GM19240 (cell line): Measurements from ENCODE around the gene TESK2.
"Not testable (repeated sequence)": the region's sequence is repeated elsewhere in the genome, so short reads cannot be mapped to it uniquely, and the experiment has no call there.

ENCODE experiments used
- DNase-seq: peaks from one replicate; pipeline ENCODE4 v3.0.0; 2011; ENCODE audit warnings: low spot score; ENCODE audit not compliant: insufficient read length

The TESK2 gene

DNA sequence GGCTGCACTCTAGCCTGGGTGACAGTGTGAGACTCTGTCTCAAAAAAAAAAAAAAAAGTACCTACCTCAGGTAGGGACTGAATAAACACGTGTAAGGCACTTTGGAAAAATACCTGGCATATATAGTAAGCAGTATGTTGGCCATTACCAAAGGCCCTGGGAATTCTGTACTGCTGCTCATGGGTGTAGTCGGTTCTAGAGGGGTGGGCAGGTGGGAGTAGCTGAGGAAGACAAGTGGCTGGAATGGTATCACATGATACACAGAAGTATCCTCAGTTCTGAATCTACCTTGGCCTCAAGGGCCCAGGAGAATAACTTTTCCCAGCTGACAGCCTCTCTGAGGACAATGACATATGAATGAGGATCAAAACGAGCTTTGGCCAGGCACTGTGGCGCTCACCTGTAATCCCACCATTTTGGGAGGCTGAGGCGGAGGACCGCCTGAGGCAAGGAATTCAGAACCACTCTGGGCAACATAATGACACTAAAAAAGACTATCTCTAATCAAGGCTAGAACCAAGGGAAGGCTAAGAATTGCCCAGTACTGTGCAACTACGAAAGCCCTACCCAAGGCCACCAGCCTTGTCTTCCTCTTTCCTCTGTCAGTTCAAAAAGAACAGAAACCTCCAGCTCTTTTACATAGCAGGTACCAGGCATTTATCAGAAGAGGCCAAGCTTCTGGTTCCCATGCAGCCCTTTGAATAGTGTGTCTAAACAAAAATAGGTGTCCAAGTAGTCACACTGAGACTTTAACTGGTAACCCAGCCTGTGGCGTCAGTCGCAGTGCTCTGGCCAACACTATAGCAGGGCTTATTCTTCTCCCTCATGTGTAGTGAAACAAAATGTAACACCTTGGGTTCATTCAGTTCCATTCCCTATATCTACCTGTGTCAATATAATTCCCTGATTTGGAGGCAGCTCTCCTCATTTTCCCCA is 19.3 kb upstream of the TESK2 start:
- DNase-seq, result no peak

DNA sequence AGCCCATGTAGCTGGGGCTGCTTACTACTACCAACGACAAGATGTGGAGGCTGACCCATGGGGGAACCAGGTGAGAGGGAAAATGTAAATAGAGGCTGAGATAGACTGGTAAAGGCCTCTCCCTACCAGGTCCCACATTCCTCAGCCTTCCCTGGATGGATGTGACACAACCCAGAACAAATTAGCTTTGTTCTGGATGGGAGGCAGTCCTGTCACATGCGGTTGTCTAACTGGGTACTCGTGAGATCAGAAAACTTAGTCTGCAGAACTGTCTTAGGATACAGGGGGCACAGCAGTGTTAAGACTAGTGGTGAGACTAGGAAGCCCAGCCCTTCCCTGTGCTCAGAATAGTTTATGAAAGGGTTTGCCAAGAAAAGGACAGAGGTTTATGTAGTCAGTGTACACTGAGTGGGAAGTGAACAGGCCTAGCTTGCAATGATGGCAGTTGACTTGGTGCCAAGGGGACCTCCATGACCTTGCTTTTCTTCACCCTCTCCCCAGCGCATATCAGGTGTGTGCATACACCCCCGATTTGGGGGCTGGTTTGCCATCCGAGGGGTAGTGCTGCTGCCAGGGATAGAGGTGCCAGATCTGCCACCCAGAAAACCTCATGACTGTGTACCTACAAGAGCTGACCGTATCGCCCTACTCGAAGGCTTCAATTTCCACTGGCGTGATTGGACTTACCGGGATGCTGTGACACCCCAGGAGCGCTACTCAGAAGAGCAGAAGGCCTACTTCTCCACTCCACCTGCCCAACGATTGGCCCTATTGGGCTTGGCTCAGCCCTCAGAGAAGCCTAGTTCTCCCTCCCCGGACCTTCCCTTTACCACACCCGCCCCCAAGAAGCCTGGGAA is 17.6 kb upstream of the TESK2 start:
- no peak for DNase-seq

DNA sequence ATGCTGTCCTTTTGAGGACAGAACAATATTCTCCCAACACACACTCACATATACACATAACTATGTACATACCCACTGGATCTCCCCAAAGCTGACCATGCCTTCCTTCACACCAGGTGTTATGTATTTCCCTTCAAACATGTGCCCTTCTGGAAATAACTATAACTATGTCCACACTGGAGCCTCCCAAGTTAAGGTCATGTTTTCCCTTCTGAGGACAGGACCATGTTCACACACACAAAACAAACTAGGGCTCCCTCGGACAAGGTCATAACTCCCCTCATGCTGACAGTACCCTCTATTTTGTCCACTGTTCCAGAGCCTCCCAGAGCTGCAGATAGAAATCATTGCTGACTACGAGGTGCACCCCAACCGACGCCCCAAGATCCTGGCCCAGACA is 16.9 kb upstream of the TESK2 start:
- no peak for DNase-seq

DNA sequence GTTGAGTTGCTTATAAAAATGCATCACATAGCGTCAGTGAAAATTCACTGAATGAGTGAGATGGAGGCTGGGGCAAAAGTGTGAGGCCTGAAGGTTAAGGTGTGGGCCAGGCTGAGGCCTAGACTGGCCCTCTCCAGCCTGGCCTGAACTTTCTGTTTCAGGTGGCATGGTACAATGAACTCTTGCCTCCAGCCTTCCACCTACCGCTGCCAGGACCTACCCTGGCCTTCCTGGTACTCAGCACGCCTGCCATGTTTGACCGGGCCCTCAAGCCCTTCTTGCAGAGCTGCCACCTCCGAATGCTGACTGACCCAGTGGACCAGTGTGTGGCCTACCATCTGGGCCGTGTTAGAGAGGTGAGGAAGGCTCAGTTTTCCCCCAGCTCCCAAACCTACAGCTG is 16.2 kb upstream of the TESK2 start:
- DNase-seq, result no peak

DNA sequence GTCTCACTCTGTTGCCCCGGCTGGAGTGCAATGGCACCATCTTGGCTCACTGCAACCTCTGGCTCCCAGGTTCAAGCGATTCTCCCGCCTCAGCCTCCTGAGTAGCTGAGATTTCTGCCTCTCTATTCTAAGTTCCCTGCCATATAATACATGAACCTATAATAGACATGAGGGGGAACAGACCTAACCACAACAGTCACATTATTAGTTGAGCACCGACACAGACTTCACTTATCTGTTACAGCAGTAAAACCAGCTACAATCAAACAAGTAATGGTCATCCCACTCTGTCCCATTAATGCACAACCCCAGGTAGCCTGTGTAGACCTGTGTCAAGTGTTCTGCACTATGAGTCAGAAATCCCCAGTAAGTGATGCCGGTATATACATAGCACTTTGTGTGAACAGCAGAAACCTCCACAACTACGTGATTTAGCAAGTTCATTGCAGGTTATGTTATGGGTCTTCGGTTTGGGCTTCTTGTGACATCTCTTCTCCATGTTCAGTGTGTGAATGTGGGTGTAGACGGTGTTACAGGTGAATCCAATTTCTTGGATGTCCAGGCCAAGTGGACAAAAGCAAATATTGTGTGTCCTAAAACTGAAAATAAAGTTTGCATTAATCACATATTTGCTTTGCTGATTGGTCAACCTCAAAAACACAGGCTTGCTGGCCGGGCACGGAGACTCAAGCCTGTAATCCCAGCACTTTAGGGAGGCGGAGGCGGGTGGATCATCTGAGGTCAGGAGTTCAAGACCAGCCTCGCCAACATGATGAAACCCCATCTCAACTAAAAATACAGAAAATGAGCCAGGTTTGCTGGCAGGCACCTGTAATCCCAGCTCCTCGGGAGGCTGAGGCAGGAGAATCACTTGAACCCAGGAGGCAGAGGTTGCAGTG is 12.7 kb upstream of the TESK2 start:
- DNase-seq, result no peak

DNA sequence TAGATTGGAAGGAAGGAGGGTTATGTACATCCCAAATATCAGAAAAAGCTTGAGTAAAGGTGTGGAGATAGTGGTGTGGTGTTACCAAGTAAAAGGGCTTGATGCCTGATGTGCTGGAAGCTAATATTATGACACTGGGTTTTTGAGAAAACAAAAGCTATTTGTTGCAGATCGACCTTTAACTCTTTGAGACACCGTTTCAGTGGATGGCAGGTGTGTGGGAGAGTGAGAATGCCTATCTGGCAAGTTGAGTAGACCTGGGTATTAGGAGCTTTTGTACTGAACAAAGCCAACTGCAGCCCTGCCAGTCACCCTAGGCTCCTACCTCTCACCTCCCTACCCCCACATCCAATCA is 10.5 kb upstream of the TESK2 start:
- no peak for DNase-seq

DNA sequence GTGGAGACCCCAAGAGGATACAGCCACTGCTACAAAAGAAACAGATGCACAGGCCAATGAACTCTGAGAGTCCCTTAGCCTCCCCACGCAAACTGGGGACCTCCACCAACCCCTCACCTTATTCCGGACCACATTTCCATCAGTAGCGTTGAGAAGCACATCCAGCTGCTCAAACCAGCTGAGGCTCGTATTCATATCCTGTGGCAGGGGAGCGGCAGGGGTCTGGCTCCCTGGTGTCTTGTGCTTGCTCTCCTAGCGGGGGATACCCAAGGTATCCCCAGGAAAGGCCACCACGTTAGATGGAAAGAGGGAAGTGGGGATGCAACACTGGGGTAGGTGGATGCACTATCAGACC is 8.4 kb upstream of the TESK2 start:
- no peak for DNase-seq

DNA sequence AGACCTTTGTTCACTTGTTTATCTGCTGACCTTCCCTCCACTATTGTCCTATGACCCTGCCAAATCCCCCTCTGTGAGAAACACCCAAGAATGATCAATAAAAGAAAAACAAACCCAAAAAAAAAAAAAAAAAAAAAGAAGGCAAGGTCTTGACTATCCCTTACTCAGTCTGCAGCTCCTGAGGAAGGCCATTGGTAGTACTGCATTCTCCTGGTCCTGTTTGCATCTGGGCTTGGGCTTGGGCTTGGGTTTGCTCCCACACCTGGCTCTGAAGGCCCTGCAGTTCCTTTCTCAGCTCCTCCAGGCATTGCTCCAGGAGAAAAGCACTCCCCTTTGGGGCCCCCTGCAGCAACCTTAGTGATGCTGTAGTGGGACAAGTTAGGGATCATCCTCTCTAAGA is 7.3 kb upstream of the TESK2 start:
- no peak for DNase-seq

DNA sequence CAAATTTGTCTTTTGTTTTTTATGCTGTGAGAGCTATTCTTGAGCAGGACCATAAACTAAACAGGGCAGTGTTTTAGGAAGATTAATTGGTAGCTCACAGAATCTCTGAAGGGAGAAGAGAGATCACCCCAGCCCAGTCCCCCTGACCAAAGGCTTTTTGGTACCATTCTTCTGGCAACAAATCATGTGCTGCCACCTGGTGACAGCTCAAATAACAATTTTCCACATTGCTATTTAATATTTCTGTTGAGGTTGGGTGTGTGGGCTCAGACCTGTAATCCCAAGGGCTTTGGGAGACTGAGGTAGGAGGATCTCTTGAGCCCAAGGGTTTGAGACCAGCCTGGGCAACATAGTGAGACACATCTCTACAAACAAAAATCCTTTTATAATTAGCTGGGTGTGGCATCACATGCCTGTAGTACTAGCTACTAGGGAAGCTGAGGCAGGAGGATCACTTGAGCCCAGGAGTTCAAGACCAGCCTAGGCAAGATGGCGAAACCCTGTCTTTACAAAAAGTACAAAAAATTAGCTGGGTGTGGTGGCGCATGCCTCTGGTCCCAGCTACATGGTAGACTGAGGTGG is 2.2 kb upstream of the TESK2 start:
- DNase-seq, result peak; percentile 61

DNA sequence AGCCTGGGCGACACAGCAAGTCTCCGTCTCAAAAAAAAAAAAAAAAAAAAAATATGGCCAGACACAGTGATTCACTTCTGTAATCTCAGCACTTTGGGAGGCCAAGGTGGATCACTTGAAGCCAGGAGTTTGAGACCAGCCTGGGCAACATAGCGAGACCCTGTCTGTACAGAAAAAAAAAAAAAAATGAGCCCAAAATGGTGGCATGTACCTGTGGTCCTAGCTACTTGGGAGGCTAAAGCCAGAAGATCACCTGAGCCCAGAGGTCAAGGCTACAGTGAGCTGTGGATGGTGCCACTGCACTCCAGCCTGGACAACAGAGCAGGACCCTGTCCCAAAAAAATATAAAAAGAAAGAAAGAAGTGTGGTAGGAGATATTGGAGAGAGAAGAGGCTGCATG is 1.7 kb upstream of the TESK2 start:
- no peak for DNase-seq

DNA sequence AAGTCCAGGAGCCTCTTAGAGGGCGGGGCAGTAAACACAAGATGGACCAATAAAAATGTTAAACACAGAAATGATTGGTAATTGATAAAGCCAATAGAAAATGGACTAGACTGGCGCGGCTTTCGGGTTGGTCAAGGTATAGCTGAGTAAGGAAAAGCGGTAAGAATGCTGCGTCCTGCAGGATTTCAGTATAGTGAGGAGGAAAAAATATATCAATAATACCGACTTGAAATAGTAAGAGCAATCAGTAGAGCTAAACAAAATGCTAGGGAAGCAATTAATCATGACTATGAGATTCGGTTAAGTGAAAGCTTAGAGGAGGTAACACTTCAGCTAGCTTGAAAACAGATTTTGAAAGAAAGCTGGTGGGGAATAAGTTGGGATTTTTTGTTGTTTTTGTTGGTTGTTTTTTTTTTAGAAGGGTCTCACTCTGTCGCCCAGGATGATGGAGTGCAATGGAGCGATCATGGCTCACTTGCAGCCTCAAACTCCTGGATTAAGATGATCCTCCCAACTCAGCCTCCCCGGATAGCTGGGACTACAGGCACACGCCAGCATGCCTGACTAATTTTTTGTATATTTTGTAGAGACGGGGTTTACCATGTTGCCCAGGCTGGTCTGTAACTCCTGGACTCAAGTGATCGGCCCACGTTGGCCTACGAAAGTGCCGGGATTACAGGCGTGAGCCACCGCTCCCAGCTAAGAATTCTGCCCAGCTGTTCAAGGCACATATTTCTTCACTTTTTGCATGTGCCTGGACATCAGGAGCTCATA is 711 bp upstream of the TESK2 start:
- no peak for DNase-seq

DNA sequence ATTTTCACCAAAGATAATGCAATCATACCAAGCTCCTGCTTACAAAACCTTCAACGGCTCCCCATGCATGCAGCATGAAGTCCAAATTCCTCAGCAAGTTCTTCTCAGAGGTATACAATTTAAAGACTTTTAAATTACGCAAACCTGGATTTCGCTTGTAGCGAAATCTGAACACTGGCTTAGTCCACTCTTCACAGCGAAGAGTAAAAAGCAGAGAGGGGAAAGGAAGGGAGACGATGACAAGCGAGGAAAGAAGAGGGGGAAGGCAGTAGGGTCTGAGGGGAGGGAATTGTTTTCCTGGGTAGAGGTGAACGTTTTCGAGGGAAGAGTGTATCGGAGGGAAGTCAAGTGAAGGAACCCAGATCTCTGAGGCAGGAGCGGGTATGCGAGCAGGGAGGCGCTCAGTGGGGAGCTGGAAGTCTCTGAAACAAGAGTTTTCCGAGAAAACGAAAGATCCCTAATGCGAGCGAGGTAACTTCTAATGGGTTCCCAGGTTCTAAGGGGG is 790 bp downstream of the TESK2 start:
- DNase-seq, result no peak

DNA sequence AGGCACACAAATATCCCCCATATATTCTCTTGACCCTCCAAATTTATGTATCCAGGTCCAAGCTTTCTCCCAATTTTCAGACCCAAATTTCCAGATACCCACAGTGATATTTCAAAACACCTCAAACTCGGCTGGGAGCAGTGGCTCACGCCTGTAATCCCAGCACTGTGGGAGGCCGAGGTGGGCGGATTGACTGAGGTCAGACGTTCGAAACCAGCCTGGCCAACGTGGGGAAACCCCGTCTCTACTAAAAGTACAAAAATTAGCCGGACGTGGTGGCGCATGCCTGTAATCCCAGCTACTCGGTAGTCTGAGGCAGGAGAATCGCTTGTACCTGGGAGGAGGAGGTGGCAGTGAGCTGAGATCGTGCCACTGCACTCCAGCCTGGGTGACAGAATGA is 1.6 kb downstream of the TESK2 start:
- DNase-seq, result not testable (repeated sequence)

DNA sequence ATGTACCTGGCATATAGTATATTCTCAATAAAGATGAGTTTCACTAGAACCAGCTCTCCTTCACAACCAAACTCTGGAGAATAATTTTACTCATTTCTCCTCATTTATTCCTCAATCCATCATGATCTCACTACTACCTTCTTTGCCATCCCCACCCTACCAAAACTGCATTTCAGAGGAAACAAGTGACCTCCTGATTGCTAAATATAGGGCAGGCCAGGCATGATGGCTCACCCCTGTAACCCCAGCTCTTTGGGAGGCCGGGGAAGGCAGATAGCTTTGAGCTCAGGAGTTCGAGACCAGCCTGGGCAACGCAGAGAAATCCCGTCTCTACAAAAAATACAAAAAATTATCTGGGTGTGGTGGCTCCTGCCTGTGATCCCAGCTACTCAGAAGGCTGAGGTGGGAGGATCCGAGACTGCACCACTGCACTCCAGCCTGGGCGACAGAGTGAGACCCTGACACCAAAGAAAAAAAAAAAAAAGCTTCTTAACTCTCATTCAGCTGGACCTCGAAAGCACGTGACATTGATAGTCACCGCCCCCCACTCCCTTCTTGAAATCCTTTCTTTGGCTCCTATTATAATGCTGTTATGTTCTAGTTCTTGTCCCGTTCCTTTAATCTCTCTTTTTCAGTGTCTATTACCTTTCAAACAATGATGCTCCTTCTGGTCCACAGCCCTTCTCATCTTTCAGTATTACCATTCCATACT is 2.1 kb downstream of the TESK2 start:
- no peak for DNase-seq

DNA sequence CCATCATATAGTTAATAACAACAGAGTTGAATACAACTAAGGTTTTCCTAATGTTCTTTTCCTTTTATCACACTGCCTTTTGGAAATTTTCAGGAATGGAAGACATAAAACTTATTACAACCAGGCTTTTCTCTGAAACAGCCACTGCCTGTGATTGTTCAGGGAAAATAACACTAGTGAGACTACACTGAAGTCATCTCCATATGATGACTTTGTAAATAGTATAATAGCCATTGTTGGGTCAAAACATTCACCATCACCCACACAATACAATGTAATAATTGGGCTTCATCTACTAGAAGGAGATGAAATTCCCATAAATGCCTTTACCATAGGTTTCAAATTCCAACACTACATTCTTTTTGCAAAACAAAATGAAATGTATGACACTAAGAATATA is 5.0 kb downstream of the TESK2 start:
- no peak for DNase-seq

DNA sequence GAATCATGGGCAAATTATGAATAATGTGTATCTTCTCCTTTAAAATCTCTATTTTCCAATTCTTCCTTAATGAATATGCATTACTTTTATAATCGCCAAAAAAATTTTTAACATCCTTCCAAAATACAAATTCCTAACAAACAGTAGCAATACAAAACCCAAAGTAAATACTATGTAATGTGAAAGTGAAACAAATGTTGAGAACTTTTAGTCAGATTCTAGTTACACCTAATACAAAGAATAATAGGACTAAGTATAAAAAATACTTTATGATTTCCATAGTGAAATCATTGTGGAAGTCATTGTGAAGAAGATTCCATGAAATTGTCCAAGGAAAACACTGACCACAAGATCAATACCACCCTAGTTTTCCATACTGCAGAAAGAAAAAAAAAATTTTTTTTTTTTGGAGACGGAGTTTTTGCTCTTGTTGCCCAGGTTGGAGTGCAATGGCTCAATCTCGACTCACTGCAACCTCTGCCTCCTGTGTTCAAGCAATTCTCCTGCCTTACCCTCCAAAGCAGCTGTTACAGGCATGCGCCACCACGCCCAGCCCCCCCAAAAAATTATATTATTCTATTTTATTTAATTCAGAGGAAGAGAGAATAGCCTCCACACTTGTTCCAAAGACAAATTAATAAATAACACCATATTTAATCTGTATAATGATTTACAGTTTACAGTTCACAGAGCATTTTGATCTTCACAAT is 11.8 kb downstream of the TESK2 start:
- no peak for DNase-seq

DNA sequence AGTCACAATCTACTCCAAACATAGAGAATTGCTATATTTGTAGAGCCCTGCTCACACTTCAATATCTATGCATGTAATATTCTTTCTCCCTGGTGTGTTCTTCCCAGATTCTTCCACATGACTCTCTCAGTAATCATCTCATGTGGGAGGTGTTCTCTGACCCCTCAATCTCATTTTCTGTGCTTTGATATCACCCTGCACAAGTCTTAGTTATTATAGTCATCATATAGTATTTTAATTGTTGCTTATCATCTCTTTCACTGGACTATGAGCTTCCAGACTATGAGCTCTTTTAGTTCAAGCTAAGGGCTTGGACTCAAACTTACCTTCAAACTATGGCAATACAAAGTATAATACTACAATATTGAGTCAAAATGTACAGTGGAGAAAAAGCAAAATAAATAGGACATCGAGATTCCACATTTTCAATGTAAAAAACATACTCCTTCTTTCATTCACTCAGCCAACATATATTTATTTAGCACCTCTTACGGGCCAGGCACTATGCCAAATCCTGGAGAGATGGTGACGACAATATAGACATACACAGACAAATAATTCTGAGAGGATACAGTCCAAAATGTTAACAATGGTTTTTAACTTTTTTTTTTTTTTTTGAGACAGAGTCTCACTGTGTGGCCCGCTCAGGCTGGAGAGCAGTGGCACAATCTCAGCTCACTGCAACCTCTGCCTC is 12.7 kb downstream of the TESK2 start:
- DNase-seq, result no peak

DNA sequence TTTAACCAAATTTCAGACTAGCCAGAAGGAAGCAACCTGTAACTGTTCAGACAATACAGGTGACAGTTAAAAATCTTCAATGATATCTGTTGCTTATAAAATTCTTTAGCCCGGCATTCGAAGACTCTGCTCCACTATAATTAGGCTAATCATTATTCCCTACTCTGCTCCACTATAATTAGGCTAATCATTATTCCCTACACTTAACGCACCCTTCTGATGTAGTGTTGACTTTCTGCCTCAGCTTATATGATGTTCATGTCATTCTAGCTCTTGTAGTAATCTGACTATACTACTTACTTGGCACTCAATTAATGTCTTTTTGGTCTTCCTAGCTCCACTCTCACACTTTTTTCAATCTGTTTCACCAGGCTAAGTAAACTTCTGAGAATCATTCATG is 13.3 kb downstream of the TESK2 start:
- DNase-seq, result no peak
